IMR-90 (cell line): Measurements from ENCODE around the gene PTPRQ. TPM values are rescaled to one million over a fixed set of nuclear protein-coding genes. Genes with fewer than 3 reads are reported as not detected.

Experiments
- ATAC-seq: fragments of 200-7000 bp; cut with Tn5 transposase; 2 replicates; pipeline ENCODE4 v1.9.1; 2020; ENCODE audit warnings: low read depth, mild to moderate bottlenecking, moderate library complexity
- BruUV-seq: library from RNA; stranded (reverse); fragments of 400-500 nt; replicated peaks from 2 replicates; lab custom pipeline; 2021; lab: Mats Ljungman, UMichigan
- CTCF ChIA-PET: fragments of 300-600 bp; formaldehyde crosslinking; extraction: SDS; loops from one replicate; lab custom pipeline; 2021; ENCODE audit warnings: antibody characterized with exemption; lab: Yijun Ruan, JAX
- POLR2A ChIA-PET: fragments of 300-600 bp; sonication (Branson Sonifier 250); formaldehyde crosslinking; loops from one replicate; lab custom pipeline; 2022; ENCODE audit warnings: antibody characterized with exemption; ENCODE audit not compliant: unreplicated experiment; lab: Charles Lee
- DNase-seq: peaks from one replicate; pipeline ENCODE4 v3.0.0; 2013
- H2AFZ ChIP-seq: replicated peaks from 2 replicates; pipeline ENCODE3; 2013; ENCODE audit warnings: low read length, mild to moderate bottlenecking; ENCODE audit not compliant: poor library complexity
- H2AK5ac ChIP-seq: 2 replicates; pipeline ENCODE4 v1.6.1; 2013; ENCODE audit warnings: low read depth, low read length, inconsistent platforms
- H2AK9ac ChIP-seq: replicated peaks from 2 replicates; pipeline ENCODE3; 2013; ENCODE audit warnings: mild to moderate bottlenecking, low read depth, low read length, moderate library complexity; ENCODE audit not compliant: poor library complexity
- H2BK120ac ChIP-seq: 2 replicates; pipeline ENCODE4 v1.6.1; 2013; ENCODE audit warnings: low read depth, low read length, inconsistent platforms
- H2BK15ac ChIP-seq: 3 replicates; pipeline ENCODE4 v1.6.1; 2013; ENCODE audit warnings: low read depth, low read length, inconsistent platforms
- H2BK20ac ChIP-seq: 2 replicates; pipeline ENCODE4 v1.6.1; 2013; ENCODE audit warnings: low read depth, mild to moderate bottlenecking, inconsistent platforms, low read length, moderate library complexity
- H2BK5ac ChIP-seq: 2 replicates; pipeline ENCODE4 v1.6.1; 2013; ENCODE audit warnings: mild to moderate bottlenecking, low read depth, low read length, inconsistent platforms; ENCODE audit not compliant: poor library complexity, severe bottlenecking
- H3K14ac ChIP-seq: replicated peaks from 2 replicates; pipeline ENCODE4 v1.6.1; 2013; ENCODE audit warnings: low read depth, low read length, inconsistent platforms
- H3K18ac ChIP-seq: 2 replicates; pipeline ENCODE4 v1.6.1; 2013; ENCODE audit warnings: low read depth, low read length, control low read depth
- H3K23ac ChIP-seq: 2 replicates; pipeline ENCODE4 v1.6.1; 2013; ENCODE audit warnings: low read depth, low read length, inconsistent platforms
- H3K27ac ChIP-seq: 2 replicates; pipeline ENCODE4 v1.5.1; 2013; ENCODE audit warnings: mild to moderate bottlenecking, control low read depth, low read length; ENCODE audit not compliant: insufficient read depth
- H3K27me3 ChIP-seq: 2 replicates; pipeline ENCODE4 v1.6.1; 2013; ENCODE audit warnings: low read length; ENCODE audit not compliant: control insufficient read depth, insufficient read depth
- H3K36me3 ChIP-seq: 2 replicates; pipeline ENCODE4 v1.6.1; 2013; ENCODE audit warnings: low read length, mixed read lengths; ENCODE audit not compliant: control insufficient read depth, insufficient read depth
- H3K4ac ChIP-seq: 2 replicates; pipeline ENCODE4 v1.6.1; 2013; ENCODE audit warnings: low read depth, low read length, inconsistent platforms
- H3K4me1 ChIP-seq: 2 replicates; pipeline ENCODE4 v1.6.1; 2013; ENCODE audit warnings: low read length, mixed read lengths; ENCODE audit not compliant: control insufficient read depth, insufficient read depth
- H3K4me2 ChIP-seq: 2 replicates; pipeline ENCODE4 v1.6.1; 2013; ENCODE audit warnings: low read depth, mild to moderate bottlenecking, control low read depth, low read length, moderate library complexity
- H3K4me3 ChIP-seq: 2 replicates; pipeline ENCODE4 v1.5.1; 2013; ENCODE audit warnings: low read depth, mild to moderate bottlenecking, control low read depth, low read length, moderate library complexity; ENCODE audit not compliant: insufficient read depth
- H3K56ac ChIP-seq: 2 replicates; pipeline ENCODE4 v1.6.1; 2013; ENCODE audit warnings: low read length, inconsistent platforms; ENCODE audit not compliant: insufficient read depth; ENCODE audit errors: extremely low read depth
- H3K79me1 ChIP-seq, 2 experiments: 2 replicates each; pipeline ENCODE4 v1.6.1; 2013; ENCODE audit warnings: low read length in 2 of 2, inconsistent platforms in 1 of 2, low read depth in 1 of 2
- H3K9ac ChIP-seq: 2 replicates; pipeline ENCODE4 v1.6.1; 2013; ENCODE audit warnings: low read depth, low read length, control low read depth
- H3K9me1 ChIP-seq: 2 replicates; pipeline ENCODE4 v1.6.1; 2013; ENCODE audit warnings: low read length, inconsistent platforms; ENCODE audit not compliant: insufficient read depth
- H3K9me3 ChIP-seq: 2 replicates; pipeline ENCODE4 v1.6.1; 2013; ENCODE audit warnings: low read length; ENCODE audit not compliant: control insufficient read depth, insufficient read depth
- H4K20me1 ChIP-seq: 2 replicates; pipeline ENCODE4 v1.6.1; 2013; ENCODE audit warnings: low read length, inconsistent platforms; ENCODE audit not compliant: insufficient read depth
- H4K5ac ChIP-seq: 2 replicates; pipeline ENCODE4 v1.6.1; 2013; ENCODE audit warnings: mild to moderate bottlenecking, low read depth, low read length, control low read depth
- H4K8ac ChIP-seq, 2 experiments: 2 replicates each; pipeline ENCODE4 v1.6.1; 2013; ENCODE audit warnings: low read depth in 2 of 2, low read length in 2 of 2, control low read depth in 1 of 2, inconsistent platforms in 1 of 2
- H4K91ac ChIP-seq: 2 replicates; pipeline ENCODE4 v1.6.1; 2013; ENCODE audit warnings: low read depth, low read length, inconsistent platforms; ENCODE audit not compliant: insufficient read depth
- BHLHE40 ChIP-seq: fragments of 150-350 bp; IDR thresholded peaks from 2 replicates; pipeline ENCODE4 v1.6.1; 2016; ENCODE audit warnings: mild to moderate bottlenecking, low read depth, low read length
- CEBPB ChIP-seq: IDR thresholded peaks from 2 replicates; pipeline ENCODE4 v1.6.1; 2012; ENCODE audit warnings: low read depth, low read length, improper control_type of control experiment
- CHD1 ChIP-seq: IDR thresholded peaks from 2 replicates; pipeline ENCODE4 v1.6.1; 2012; ENCODE audit warnings: low read depth, low read length, improper control_type of control experiment
- CTCF ChIP-seq: conservative IDR thresholded peaks from 2 replicates; pipeline ENCODE4 v1.5.1; 2012; ENCODE audit warnings: mild to moderate bottlenecking, low read depth, low read length, improper control_type of control experiment
- ELK1 ChIP-seq: fragments of 150-350 bp; IDR thresholded peaks from 2 replicates; pipeline ENCODE4 v1.6.1; 2016; ENCODE audit warnings: low read depth, mild to moderate bottlenecking, low read length, moderate library complexity, borderline replicate concordance
- FOS ChIP-seq: fragments of 150-350 bp; IDR thresholded peaks from 2 replicates; pipeline ENCODE4 v1.6.1; 2016; ENCODE audit warnings: low read depth, low read length
- MAFK ChIP-seq: IDR thresholded peaks from 2 replicates; pipeline ENCODE4 v1.6.1; 2012; ENCODE audit warnings: low read depth, low read length, improper control_type of control experiment
- MAZ ChIP-seq: IDR thresholded peaks from 2 replicates; pipeline ENCODE4 v1.6.1; 2012; ENCODE audit warnings: low read depth, mild to moderate bottlenecking, low read length, improper control_type of control experiment, moderate library complexity, borderline replicate concordance
- MXI1 ChIP-seq: IDR thresholded peaks from 2 replicates; pipeline ENCODE4 v1.6.1; 2012; ENCODE audit warnings: low read depth, mild to moderate bottlenecking, low read length, moderate library complexity, borderline replicate concordance
- NFE2L2 ChIP-seq: fragments of 150-350 bp; IDR thresholded peaks from 2 replicates; pipeline ENCODE4 v1.6.1; 2016; ENCODE audit warnings: low read depth, mild to moderate bottlenecking, low read length
- POLR2A ChIP-seq: IDR thresholded peaks from 2 replicates; pipeline ENCODE4 v1.6.1; 2012; ENCODE audit warnings: mild to moderate bottlenecking, low read depth, low read length
- RAD21 ChIP-seq: IDR thresholded peaks from 2 replicates; pipeline ENCODE4 v1.6.1; 2012; ENCODE audit warnings: low read length, improper control_type of control experiment
- RCOR1 ChIP-seq: IDR thresholded peaks from 2 replicates; pipeline ENCODE4 v1.6.1; 2012; ENCODE audit warnings: mild to moderate bottlenecking, low read length, improper control_type of control experiment; ENCODE audit not compliant: insufficient replicate concordance
- RFX5 ChIP-seq: IDR thresholded peaks from 2 replicates; pipeline ENCODE4 v1.8.0; 2012; ENCODE audit warnings: low read depth, mild to moderate bottlenecking, low read length, moderate library complexity
- SMC3 ChIP-seq: fragments of 150-350 bp; IDR thresholded peaks from 2 replicates; pipeline ENCODE4 v1.6.1; 2016; ENCODE audit warnings: low read depth, mild to moderate bottlenecking, antibody characterized with exemption, low read length, moderate library complexity
- USF2 ChIP-seq: fragments of 150-350 bp; IDR thresholded peaks from 2 replicates; pipeline ENCODE4 v1.6.1; 2017; ENCODE audit warnings: mild to moderate bottlenecking, antibody characterized with exemption, low read length, low read depth
- WGBS, 2 experiments: methylation state at CpG; one replicate each; pipeline versions ENCODE4 v1.1.5 to v1.1.7; 2013; ENCODE audit warnings: missing lambda C conversion rate in 2 of 2; ENCODE audit not compliant: insufficient read length in 1 of 2; ENCODE audit errors: extremely low coverage in 2 of 2; 5-methylcytosine and 5-hydroxymethylcytosine counted together
- dilution Hi-C: fragments of 300-500 bp; cut with HindIII; formaldehyde crosslinking; loops from one replicate; pipeline ENCODE4 v1.14.3; 2018; ENCODE audit warnings: low sequenced_read_pairs; ENCODE audit not compliant: unreplicated experiment
- in situ Hi-C: fragments of 300-500 bp; cut with MboI; formaldehyde crosslinking; loops from 3 replicates; pipeline ENCODE4 v1.14.3; 2019; ENCODE audit warnings: low sequenced_read_pairs, inconsistent platforms, mixed read lengths
- intact Hi-C: fragments of 100-400 bp; cut with micrococcal nuclease; formaldehyde crosslinking; loops from 2 replicates; pipeline ENCODE4 v1.10.0; 2022
- polyA plus RNA-seq, 3 experiments: library from polyadenylated mRNA; depleted of rRNA; stranded (reverse); fragments of >200 nt; gene quantifications; 2 replicates each; pipeline ENCODE4 v1.2.3, GENCODE V29; 2012; ENCODE audit warnings: low replicate concordance in 1 of 3
- total RNA-seq: library from RNA; depleted of rRNA; stranded (reverse); fragments of >200 nt; gene quantifications from 2 replicates; pipeline ENCODE4 v1.2.3, GENCODE V29; 2012

The PTPRQ gene
- total and polyA plus RNA-seq, 2 of the 4 experiments (the other 2 are of a cell fraction) = 0.96 to 1.4 TPM

- ATAC-seq = no peak
- H3K4me1 ChIP-seq = no peaks in the 10 kb centered on the region
- H4K5ac ChIP-seq = no peak overlapping the region
- H4K20me1 ChIP-seq = no peaks in the 10 kb centered on the region
- H3K27ac ChIP-seq = no peak overlapping the region
- no peak for DNase-seq
- no peaks in the 10 kb centered on the region for H3K27me3 ChIP-seq
- H3K9me3 ChIP-seq = no peaks in the 10 kb centered on the region
- no peak overlapping the region for H2BK5ac ChIP-seq
- no peak overlapping the region for H2AK5ac ChIP-seq
- no peak overlapping the region for H4K8ac ChIP-seq
- no peak overlapping the region for H3K23ac ChIP-seq
- no peaks in the 10 kb centered on the region for H3K79me1 ChIP-seq
- no peak overlapping the region for H2BK15ac ChIP-seq
- dilution Hi-C loops = no loop called here
- no peak overlapping the region for H2AFZ ChIP-seq
- H2BK120ac ChIP-seq = no peak overlapping the region
- H3K4me3 ChIP-seq = no peak overlapping the region
- intact Hi-C loops = no loop called here
- H3K18ac ChIP-seq = no peak overlapping the region
- no peaks in the 10 kb centered on the region for H3K36me3 ChIP-seq
- ChIA-PET CTCF (no interaction called here), POLR2A (no interaction called here)
- no peak overlapping the region for H3K9ac ChIP-seq
- H2BK20ac ChIP-seq = no peak overlapping the region
- no peak overlapping the region for H4K91ac ChIP-seq
- H3K14ac ChIP-seq = no peak overlapping the region
- no TSS peak for BruUV-seq
- no peaks in the 10 kb centered on the region for H3K9me1 ChIP-seq
- TF ChIP-seq BHLHE40 (no peak), RFX5 (no peak), ELK1 (no peak), MXI1 (no peak), CTCF (no peak), MAFK (no peak), CEBPB (no peak), MAZ (no peak), FOS (no peak), RCOR1 (no peak), RAD21 (no peak), NFE2L2 (no peak), CHD1 (no peak), POLR2A (no peak), USF2 (no peak), SMC3 (no peak)
- H3K4ac ChIP-seq = no peak overlapping the region
- no peak overlapping the region for H2AK9ac ChIP-seq
- no peak overlapping the region for H3K4me2 ChIP-seq
- no peak overlapping the region for H3K56ac ChIP-seq
- no CpG with 5 or more reads among the region's 3 CpGs for WGBS, 2 experiments
- in situ Hi-C loops = no loop called here
These were observed 235.5 kb downstream of the PTPRQ start for GRCh38 chr12:80679346-80680131.
